Stimulated activated naive CD4-positive, alpha-beta T cell treated with Interleukin-2 at 50 U/mL for 16 hours (primary cell): ENCODE measurements around the gene SIGLEC8.
"Not testable (repeated sequence)": the region's sequence is repeated elsewhere in the genome, so short reads cannot be mapped to it uniquely, and the experiment has no call there.

Source experiments
- DNase-seq: peaks from one replicate; lab custom pipeline; 2025; lab: John Stamatoyannopoulos, UW

SIGLEC8 gene

DNA sequence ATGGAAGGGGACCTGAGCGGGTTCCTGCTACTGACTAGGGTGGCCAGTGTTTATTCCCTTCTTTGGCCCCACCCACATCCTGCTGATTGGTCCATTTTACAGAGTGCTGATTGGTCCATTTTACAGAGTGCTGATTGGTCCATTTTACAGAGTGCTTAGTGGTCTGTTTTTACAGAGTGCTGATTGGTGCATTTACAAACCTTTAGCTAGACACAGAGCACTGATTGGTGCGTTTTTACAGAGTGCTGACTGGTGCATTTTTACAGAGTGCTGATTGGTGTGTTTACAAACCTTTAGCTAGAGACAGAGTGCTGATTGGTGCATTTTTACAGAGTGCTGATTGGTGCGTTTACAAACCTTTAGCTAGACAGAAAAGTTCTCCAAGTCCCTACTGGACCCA, 10.7 kb downstream of the SIGLEC8 start:
- not testable (repeated sequence) for DNase-seq

GRCh38 chr19:51441410-51442390, 16.6 kb downstream of the SIGLEC8 start:
- peak; percentile 88 for DNase-seq

DNA sequence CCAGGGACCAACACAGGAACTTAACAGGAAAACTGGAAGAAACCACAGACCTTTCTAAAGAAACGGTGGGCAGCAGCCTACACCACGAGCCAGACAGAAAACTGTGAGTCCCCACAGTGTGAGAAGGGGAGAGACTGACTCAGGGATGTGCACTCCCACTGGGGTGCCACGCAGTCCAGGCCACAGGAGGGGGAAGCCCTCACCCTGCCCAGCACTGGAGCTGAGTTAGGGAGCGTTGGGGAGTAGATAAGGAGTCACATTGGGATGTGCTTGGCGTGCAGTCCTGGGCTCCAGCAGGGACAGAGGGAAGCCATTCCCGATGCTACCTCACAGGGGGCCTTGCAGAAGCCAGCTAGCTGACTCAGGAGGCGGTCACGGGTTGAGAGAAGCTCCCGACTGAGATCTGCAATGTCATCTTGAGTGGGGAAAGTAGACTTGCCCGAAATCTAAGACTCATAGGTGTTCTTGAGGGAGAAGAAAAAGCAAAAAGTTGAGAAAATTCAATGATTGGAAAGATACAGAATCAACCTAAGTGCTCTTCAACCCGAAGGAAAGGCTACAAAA, 17.3 kb downstream of the SIGLEC8 start:
- DNase-seq: peak; percentile 69

- DNase-seq: no peak
These were observed 18.2 kb downstream of the SIGLEC8 start for GRCh38 chr19:51440052-51440451.

DNA sequence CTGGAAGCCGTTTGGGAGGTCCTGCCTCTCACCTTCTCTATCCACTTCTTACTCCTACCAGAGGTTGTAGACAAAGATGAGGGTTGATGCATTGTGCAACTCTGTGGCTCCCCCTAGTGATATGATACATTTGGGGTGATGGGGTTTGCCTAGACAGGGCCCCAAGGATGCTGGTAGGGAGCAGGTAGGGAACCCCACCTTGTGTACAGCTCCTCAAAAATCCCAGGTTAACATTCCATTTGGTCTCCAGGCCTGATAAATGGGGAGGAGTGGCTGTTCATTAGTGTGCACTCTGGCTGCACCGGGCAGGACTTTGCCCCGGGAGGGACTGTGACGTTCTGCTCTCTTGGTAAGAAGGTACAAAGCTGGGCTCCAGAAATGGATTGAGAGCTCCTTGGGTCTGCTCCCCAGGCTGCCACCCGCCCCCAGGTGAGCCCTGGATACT, 19.2 kb downstream of the SIGLEC8 start:
- DNase-seq: no peak

- no peak for DNase-seq
These were observed 23.8 kb downstream of the SIGLEC8 start for GRCh38 chr19:51434456-51434855.

GRCh38 chr19:51433043-51433442, 25.2 kb downstream of the SIGLEC8 start:
- DNase-seq: no peak

DNA sequence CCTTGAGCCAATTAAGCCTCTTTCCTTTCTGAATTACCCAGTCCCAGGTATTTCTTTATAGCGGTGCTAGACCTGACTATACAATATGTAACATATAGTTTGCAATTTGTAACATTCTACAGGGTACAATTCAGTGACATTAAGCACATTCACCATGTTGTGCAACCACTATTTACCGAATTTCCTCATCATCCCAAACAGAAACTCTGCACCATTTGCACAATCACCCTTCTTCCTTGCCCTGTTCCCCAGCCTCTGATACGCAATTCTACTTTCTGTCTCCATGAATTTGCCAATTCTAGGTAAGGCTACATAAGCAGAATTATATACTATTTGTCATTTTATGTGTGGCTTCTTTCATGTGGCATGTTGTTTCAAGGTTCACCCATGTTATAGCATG, 27.1 kb downstream of the SIGLEC8 start:
- DNase-seq: no peak

DNA sequence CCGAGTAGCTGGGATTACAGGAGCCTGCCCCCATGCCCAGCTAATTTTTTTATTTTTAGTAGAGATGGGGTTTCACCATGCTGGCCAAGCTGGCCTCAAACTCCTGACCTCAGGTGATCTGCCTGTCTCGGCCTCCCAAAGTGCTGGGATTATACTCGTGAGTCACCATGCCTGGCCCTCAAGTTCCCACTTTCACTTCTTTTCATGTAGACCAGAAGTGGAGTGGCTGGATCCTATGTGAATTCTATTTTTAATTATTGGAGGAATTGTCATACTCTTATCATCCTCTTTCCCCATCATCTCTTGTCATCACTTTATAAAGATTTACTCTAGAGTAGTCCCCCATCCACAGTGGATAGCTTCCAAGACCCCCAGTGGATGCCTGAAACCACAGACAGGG, 28.0 kb downstream of the SIGLEC8 start:
- no peak for DNase-seq

- DNase-seq: no peak
These were observed 31.1 kb downstream of the SIGLEC8 start for GRCh38 chr19:51427201-51427600.

- DNase-seq: peak; percentile 61
These were observed 36.2 kb downstream of the SIGLEC8 start for GRCh38 chr19:51422053-51422448.

GRCh38 chr19:51421229-51422052, 36.8 kb downstream of the SIGLEC8 start:
- DNase-seq: no peak

GRCh38 chr19:51420511-51420910, 37.7 kb downstream of the SIGLEC8 start:
- DNase-seq: not testable (repeated sequence)

DNA sequence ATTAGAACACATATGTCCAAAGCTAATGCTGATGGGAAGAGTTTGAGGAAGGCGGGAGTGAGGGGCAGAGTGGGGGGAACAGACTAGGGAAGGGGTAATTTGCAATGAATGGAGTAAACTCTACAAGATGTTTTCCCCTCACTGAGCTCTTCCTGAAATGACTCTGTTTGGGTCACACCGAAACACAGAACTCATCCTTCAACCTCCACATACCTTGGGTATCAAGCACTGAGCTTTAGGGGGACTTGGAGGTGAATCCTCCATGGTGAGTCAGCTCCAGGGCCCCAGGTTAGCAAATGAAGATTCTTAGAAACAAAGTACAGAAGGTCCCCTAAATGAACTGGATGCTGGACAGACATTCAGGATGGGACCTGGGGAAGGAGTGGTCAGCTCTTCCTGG, 39.5 kb downstream of the SIGLEC8 start:
- no peak for DNase-seq

DNA sequence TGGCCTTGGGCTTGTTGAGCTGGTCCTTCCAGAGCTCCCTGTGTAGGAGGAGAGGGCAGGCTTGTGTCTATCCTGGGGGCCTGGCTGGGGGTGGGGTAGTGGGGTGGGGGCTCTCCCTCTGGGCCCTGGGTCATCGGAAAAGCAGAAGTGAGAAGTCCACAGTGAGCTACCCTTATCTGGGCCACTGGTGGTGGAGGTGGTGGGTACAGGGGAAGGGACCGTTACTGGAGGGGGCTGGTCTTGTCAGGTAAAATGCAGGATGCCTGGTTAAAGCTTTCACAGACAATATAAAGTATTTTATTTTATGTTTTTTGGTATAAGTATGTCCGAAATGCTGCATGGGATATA, 40.5 kb downstream of the SIGLEC8 start:
- DNase-seq: no peak

DNA sequence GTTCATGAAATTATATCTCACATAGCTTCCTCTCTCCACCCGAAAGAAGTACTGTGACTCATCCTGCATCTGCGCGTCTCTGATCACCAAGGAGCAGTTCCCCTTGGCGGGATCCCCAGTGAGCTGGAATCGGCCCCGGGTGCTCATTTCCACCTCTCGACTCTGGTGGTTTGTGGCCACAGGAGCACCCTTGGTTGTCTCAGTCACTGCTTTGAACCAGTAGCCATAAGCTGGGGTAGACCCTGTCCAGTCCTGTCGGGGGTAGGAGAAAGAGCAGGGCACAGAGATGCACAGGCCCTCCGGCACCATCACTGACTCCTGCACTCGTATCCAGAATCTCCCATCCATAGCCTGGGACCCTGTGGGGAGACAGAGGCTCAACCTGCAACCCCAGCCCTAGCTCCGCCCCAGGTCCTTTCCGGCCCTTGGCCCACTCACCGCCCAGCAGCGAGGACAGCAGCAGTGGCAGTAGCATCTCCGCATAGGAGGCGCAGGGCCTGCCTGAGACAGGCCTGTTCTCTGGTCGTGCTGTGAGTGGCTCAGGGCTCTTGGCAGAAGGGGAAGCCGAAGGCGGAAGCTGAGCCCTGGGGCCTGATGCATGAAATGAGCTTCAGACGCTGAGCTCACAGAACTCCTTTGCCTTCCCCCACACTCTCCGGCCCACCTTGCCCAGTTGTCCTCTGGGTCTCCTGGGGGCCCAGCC, 41.0 kb downstream of the SIGLEC8 start, which contains the start of gene SIGLEC10:
SIGLEC10 (minus strand) TSS at position 536 of the 703 bp plus-strand sequence; CDS start at position 475, 61 bp downstream.
- no peak for DNase-seq

DNA sequence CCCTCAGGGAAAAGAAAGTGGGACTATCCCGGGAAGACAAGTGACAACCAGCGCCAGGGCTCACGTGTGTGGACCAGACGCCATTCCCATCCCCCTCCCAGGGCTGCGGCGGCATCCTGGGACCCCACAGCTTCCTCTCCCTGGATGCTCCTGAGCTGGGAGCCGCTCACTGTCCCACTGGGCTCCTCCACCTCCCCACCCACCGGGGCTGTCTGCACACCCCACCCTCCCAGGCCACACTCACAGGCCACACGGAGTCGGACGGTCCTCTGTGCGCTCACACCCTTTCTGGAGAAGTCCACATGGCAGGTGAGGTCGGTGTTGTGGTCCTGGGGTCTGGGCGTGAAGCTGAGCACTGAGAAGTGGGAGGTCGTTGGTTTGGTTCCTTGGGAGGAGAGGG, 41.8 kb downstream of the SIGLEC8 start:
- not testable (repeated sequence) for DNase-seq

GRCh38 chr19:51415187-51415586, 43.1 kb downstream of the SIGLEC8 start:
- no peak for DNase-seq

DNA sequence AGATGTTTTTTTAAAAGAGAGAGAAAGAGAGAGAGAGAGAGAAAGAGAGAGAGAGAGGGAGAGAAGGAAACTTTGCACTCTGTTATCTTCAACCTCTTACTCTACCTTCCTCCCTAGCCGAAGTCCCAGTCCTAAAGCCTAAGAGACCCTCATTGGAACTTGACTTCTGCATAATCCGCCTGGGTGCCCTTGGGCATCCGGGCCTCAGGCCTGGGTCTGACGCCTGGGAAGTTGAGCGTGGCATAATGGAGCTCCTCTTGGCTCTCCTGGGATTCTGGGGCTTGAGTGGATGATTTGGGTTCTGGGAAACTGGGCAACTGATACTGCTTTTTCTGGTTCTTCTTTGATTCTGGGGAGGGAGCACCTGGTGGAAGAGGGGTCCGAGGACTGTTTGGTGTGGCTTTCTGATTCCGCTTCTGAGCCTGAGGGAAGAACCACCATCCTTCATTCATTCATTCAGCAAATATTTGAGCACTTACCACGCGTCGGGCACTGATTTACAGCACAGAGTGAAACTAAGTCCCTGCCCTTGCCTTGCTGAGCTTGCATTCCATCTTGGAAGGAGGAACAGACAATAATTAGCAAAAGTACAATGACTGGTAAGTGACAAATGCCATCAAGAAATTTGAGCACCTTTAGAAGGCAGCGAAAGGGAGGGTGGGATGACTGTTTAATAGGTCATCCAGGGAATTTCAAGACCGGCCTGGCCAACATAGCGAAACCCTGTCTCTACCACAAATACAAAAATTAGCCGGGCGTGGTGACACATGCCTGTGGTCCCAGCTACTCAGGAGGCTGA, 47.1 kb downstream of the SIGLEC8 start:
- DNase-seq: no peak

DNA sequence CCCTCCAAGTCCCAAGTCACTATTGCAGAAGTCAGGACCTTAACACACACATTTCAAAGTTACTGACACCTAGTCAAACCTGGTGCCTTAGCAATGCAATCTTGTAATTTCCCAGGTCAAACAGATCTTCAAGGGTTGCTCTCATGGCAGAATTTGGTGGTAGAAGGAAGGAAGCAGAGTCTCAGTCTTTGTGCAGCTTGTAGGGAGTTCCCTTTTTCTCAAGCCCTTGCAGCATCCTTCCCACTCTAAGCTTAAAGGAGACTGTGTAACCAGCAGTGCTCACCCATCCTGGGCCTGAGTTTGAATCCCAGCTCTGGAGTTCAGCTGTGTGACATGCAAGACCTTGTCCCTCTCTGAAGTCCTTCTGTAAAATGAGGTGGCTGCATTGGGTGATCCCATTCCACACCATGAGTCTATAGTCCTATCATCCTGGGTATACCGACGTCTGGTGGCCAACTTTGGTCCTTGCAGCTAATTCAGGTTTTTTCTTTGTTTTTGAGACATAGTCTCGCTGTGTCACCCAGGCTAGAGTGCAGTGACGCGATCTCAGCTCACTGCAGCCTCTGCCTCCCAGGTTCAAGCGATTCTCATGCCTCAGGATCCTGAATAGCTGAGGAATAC, 50.6 kb downstream of the SIGLEC8 start:
- no peak for DNase-seq
